Eye (tissue), 1 donor: ENCODE data around the gene FAM131B.
"Not testable (repeated sequence)": the region's sequence is repeated elsewhere in the genome, so short reads cannot be mapped to it uniquely, and the experiment has no call there.

Experiments used
- DNase-seq: peaks from one replicate; pipeline ENCODE4 v3.0.0-alpha.2; 2015

Gene FAM131B

DNA sequence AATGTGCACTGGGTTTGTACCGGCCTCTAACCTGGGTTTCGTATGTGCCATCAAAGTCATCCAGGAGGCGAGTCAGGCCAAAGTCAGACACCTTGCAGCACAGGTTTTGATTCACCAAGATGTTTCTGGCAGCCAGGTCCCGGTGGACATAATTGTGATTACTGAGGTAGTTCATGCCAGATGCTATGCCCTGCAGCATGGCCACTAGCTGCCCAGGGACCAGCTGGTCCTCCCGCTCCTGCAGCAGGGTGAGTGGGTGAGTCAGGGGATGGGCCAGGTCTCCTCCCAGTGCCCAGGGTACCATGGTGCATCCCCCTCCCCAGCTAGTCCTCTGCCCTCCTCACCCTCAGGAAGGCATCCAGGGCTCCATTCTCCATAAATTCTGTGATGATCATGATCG is 32.3 kb upstream of the FAM131B start:
- no peak for DNase-seq

DNA sequence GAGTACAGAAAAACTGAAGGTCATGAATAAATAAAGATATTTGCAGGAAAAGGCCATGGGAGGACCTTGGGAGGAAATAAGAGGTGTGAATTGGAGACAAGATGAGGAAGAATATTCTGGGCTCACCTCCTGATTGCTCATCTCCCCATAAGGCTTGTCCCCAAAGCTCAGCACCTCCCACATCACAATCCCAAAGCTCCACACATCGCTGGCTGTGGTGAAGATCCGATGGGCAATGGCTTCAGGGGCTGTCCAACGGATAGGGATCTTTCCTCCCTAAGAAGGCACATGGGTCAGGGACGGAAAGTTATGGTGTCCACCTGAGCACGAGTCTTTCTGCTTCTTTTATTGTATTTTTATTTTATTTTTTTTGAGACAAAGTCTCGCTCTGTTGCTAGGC is 31.6 kb upstream of the FAM131B start:
- DNase-seq = no peak

GRCh38 chr7:143393267-143394041 is 30.9 kb upstream of the FAM131B start:
- DNase-seq = no peak

DNA sequence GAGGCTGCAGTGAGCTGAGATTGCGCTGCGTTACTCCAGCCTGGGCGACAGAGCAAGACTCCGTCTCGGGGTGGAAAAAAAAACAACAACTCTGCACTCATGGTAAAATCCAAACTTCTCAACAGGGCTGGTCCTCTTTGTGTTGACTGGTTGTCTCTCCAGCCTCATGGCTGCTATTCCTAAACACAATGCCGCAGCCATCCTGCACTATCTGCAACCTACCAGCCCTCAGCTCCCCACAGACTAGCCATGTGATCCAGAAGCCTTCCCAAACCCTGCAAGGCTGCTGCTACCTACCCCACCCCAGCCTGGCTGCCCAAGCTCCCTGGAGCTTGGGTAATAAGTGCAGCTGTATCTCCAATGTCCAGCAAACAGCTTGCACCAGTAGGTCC is 30.4 kb upstream of the FAM131B start:
- no peak for DNase-seq

- DNase-seq = not testable (repeated sequence)
Measured at GRCh38 chr7:143392427-143392826, 29.9 kb upstream of the FAM131B start.

DNA sequence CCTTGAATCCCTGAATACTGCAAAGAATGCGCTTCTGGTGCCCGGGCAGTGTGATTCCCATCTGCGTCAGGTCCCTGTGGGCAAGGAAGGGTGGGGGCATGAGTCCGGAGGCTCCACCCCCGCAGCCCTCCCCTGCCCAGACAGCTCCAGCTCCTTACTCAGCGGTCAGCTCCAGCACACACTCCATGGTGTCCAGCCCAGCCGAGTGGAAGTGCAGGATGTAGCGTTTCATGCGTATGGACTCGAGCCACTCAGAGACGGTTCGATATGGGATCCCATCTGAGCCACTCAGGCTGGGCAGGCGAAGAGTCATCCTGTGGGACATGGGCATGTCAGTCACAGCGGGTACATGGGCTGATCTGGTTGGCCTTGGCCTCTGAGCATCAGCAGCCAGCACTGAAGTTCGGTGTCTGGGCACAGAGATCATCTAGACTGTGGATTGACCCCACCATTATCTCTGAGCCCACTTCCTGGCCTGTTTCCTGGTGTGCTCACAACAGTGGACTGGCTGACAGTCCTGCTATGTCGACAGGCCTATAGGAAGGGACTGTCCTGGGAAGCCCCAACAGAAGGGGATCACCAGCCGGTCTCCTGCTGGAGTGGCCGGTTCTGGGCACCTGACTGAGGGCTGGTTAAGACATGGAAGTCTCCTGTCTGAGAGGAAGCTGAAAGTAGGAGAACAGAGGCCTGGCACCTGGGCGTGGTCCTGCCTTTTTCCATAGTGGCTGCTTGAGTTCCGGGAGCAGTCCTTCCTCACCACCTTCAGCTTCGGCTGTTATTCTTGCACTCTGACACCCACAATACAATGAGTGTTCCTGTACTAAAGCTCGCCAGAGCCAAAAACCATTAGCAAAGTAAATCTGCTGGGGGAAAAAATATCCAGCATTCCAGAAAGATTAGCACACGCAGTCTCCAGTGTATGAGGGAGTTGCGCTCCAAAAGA is 29.2 kb upstream of the FAM131B start:
- DNase-seq = no peak

DNA sequence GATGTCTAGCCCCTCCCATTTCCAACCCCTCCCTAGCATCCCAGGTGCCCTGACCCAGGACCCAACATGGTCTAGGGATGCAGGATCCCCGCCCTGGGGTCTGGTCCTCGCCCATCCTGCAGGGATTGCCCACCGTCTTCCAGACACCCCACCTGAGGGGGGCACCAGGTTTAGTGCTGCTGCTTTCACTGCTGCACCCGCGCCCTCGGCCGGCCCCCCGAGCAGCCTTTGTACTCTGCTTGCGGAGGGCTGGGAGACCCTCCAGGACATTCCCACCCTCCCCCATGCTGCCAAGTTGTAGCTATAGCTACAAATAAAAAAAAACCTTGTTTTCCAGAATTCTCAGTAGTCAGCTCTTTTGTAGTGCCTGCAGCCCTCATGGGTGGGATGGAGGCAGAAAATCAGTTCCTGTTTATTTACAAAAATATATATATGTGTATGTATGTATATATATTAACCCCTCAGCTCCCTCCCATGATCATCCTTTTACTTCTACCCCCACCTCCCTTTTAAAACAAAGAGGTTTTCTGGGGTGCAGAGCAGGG is 28.3 kb upstream of the FAM131B start:
- DNase-seq = no peak

- no peak for DNase-seq
Measured at GRCh38 chr7:143390104-143390772, 27.7 kb upstream of the FAM131B start.

DNA sequence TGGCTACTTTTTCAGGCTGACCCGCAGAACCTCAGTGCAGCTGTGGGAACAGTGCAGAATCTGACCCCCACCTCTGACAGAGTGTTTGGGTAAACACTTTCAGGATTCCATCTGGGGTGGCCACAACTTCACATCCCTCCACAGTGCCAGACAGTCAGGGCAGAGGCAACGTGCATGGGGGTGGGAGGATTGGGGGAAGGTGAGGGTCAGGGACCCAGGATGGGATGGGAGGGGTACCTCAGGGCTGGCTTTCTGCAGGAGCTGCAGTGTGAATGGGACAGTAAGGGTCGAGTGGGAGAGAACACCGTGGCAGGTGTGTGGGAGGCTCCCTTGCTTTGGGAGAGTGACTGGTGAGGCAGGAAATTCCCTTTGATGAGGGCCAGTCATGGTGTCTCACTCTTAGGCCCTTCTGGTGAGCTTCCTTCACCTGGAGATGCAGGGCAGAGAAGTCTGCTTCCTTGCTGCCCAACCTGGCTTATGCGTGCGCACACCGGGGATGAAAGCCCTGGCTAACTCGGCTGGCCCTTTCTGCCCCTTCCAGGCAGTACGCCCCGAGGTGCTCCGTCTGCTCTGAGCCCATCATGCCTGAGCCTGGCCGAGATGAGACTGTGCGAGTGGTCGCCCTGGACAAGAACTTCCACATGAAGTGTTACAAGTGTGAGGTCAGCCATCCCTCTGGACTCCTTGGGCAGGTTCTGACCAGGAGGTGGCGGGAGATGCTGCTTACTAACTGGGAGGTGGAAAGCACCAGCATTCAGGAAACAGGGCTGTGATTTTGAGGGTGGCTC is 27.0 kb upstream of the FAM131B start:
- DNase-seq = no peak

GRCh38 chr7:143388491-143389101 is 26.1 kb upstream of the FAM131B start:
- no peak for DNase-seq

DNA sequence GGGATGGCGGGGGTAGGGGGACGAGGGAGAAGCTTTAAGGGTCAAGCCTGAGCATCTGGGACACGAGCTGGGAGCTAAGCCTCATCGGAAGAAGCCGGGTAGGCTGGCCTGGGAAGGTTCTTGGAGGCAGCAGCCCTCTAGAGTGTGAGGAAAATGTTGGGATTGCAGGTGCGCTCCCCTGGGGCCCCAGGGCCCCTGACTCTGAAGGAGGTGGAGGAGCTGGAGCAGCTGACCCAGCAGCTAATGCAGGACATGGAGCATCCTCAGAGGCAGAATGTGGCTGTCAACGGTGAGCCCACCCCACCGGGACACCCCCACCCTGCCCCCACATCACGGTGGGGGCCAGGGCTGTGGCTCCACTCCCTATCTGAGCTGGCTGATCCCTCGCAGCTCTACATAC is 25.5 kb upstream of the FAM131B start:
- no peak for DNase-seq

DNA sequence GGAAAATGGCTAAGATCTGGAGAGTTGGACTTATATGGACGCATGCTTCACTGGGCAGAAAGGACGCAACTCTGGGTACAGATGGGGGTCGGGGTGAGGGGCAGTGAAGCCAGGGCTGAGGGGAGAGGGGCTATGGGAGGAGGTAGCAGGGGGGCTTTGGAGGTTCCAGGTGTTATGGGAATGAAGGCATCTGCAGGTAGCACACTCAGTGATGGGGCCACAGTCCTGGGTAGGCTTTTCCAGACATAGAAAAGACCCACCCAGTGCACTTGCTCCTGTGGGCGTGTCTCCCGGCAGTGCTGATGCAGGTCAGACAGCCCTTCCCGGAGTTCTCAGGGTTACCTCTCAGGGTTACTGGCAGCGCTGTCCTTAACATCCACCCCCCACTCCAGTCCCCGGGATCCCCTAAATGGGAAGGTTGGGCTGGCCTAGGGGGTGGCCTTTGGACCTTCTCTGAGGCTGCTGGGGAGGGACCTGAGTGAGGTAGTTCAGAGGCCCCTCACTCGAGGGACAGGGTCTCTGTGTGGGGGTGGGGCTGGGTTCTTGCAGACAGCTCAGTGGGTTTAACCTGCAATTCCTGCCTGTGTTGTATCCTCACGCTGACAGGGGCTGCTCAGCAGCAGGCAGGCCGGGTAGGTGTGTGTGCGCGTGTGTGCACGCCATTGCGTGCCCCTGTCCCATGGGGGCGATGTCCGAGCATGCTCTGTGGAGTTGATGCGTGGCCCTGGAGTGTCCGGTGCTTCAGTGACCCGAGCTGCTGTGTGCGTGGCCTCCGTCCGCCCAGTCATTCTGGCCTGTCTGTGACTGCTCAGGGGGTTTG is 24.9 kb upstream of the FAM131B start:
- no peak for DNase-seq

DNA sequence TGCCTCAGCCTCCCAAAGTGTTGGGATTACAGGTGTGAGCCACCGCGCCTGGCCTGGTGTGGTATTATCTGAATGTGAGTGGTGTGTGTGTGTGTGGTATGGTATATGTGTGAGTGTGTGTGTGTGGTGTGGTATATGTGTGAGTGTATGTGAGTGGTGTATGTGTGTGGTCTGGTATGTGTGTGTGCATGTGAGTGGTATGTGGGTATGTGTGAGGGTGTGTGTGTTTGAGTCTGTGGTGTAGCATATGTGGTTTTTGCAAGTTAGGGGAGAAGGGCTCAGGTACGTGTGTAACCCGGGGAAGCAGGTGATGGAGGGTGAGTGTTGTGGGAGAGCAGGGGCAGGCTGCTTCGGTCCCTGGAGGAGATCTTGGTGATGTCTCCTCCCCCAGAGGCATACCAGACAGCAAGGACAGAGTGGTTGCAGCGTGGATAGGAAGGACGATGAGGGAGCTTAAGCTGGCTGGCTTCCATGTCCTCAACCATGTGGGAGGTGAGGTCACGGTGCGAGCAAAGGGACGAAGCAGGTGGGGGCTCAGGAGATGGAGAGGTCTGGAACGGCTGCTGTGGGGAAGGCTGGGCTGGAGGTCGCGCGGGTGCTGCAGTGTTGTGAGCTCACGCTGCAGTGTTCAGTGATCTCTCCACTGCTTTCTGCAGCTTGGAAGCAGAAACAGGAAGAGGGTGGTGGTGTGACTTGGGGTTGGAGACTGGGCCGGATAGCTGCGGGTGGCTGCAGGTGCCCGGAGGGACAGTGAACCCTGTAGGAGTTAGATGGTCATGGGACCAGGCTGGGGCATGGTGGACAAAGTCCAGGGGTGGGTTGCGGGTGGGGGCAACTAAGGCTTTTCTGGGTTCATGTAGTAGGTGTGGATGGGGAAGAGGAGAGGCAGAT is 23.6 kb upstream of the FAM131B start:
- DNase-seq = no peak

DNA sequence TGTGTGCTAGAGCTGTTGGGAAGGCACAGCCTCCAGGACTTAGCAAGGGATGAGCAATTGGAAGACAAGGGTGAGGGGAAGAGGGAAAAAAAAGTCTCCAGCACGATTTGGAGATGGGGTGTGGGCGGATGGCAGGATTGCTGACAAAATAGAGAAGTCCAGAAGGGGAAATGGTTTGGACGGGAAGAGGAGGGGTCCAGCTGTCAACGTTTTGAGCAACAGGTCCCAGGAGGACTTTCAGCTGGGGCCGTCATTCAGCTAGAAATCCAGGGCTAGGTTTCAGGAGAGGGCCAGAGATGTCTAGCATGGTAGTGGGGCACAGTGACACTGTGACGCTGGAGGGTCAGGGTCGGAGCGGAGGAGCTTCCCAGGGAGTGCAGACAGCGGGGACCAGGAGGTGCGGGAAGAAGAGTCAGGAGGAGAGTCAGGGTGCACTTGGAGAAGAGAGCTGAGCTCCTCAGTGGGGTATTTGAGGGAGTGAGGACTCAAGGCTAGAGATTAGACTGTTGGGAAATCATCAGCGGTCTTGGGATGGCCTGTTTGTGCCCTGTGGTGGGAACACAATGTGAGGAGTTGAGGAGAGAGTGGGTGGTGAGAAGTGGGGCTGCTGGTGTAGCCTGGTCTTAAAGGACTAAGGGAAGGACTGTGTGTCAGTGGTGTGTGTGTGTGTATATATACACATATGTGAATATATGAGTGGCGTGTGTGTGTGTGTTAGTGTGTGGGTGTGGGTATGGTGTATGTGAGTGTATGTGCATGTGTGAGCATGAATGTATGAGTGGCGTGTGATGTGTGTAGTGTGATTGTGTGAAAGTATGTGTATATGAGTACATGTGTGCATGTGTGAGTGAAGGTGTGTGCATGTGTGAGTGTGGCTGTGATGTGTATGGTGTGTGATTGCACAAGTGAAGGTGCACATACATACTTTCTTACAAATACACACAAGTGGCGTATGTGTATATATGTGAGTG is 22.4 kb upstream of the FAM131B start:
- DNase-seq = no peak

- DNase-seq = no peak
Measured at GRCh38 chr7:143384148-143384547, 21.6 kb upstream of the FAM131B start.

DNA sequence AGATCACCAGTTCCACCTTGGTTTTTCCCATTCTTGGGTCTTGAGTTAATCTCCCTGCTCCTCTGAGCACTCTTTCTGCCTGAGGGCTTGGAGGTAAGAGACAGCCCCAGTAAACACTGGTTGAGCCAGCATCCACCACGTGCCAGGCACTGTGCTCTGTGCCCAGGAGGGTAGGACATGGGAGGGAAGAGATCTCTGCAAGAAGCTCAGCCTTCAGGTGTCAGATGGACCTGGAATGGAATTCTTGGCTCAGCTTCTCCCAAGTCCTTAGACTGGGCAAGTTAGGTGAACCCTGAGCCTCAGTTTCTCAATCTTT is 21.1 kb upstream of the FAM131B start:
- no peak for DNase-seq

DNA sequence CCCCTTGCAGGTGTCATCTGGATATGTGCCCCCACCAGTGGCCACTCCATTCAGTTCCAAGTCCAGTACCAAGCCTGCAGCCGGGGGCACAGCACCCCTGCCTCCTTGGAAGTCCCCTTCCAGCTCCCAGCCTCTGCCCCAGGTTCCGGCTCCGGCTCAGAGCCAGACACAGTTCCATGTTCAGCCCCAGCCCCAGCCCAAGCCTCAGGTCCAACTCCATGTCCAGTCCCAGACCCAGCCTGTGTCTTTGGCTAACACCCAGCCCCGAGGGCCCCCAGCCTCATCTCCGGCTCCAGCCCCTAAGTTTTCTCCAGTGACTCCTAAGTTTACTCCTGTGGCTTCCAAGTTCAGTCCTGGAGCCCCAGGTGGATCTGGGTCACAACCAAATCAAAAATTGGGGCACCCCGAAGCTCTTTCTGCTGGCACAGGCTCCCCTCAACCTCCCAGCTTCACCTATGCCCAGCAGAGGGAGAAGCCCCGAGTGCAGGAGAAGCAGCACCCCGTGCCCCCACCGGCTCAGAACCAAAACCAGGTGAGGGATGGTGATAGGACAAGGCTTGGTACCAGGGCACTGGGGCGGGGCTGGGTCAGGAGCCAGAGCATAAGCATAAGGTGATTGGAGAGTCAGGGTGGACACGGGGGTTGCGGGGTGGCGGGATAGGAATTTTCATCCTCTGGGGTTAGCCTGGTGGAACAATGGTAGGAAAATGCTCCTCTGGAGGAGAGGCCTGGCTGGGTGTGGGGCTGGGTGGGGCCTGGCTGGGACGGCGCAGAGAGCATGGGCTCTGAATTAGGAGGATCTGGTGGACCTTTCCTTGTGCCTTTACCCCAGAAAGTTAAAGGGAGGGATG is 20.5 kb upstream of the FAM131B start:
- no peak for DNase-seq
